HepG2 (cell line): ENCODE data around the gene SCART1. TPM values are rescaled to one million over a fixed set of nuclear protein-coding genes. Genes with fewer than 3 reads are reported as not detected.

Experiments used
- ATAC-seq: fragments of 200-7000 bp; cut with Tn5 transposase; 3 replicates; pipeline ENCODE4 v1.9.1; 2020; ENCODE audit warnings: mild to moderate bottlenecking, moderate library complexity
- BruUV-seq: library from RNA; stranded (reverse); fragments of 400-500 nt; replicated peaks from 2 replicates; lab custom pipeline; 2021; lab: Mats Ljungman, UMichigan
- CTCF ChIA-PET: fragments of 300-600 bp; formaldehyde crosslinking; extraction: SDS; loops from one replicate; lab custom pipeline; 2021; ENCODE audit warnings: low total read pairs, inconsistent platforms, low intra/inter-chr PET ratio; lab: Yijun Ruan, JAX
- POLR2A ChIA-PET: fragments of 350-600 bp; sonication (Branson Sonifier 250); formaldehyde crosslinking; loops from one replicate; lab custom pipeline; 2020; ENCODE audit warnings: antibody characterized with exemption, inconsistent platforms; lab: Yijun Ruan, JAX
- DNase-seq: peaks from one replicate; pipeline ENCODE4 v3.0.0-alpha.2; 2015; ENCODE audit warnings: low spot score
- FAIRE-seq: peaks from 3 replicates; lab custom pipeline; 2011; peaks lifted over from hg19 to GRCh38; lab: Jason Lieb, UNC
- H2AFZ ChIP-seq: one replicate; pipeline ENCODE4 v1.6.1; 2011; ENCODE audit warnings: low read length, inconsistent platforms
- H3K27ac ChIP-seq: fragments of 300-600 bp; 3 replicates; pipeline ENCODE4 v1.8.0; 2011; ENCODE audit warnings: mixed run types, mild to moderate bottlenecking, mixed read lengths, low read length, inconsistent platforms; ENCODE audit not compliant: insufficient read depth; ENCODE audit errors: extremely low read length
- H3K27me3 ChIP-seq, 2 experiments: fragments of 200-600 bp in 1 of 2; 2 replicates in 1 of 2; 3 replicates in 1 of 2; pipeline versions ENCODE4 v1.6.0 to v1.8.0; 2011; ENCODE audit warnings: low read length in 2 of 2, mild to moderate bottlenecking in 2 of 2, moderate library complexity in 2 of 2, inconsistent platforms in 1 of 2; ENCODE audit not compliant: insufficient read depth in 2 of 2, control insufficient read depth in 1 of 2
- H3K36me3 ChIP-seq, 2 experiments: fragments of 200-600 bp in 1 of 2; replicated peaks in 1 of 2; 2 replicates in 1 of 2; 3 replicates in 1 of 2; pipeline versions ENCODE4 v1.5.1 to v1.8.0; 2011; ENCODE audit warnings: low read length in 2 of 2, inconsistent platforms in 1 of 2; ENCODE audit not compliant: insufficient read depth in 2 of 2, control insufficient read depth in 1 of 2
- H3K4me1 ChIP-seq: 2 replicates; pipeline ENCODE4 v1.5.1; 2012; ENCODE audit warnings: low read length, inconsistent platforms; ENCODE audit not compliant: insufficient read depth
- H3K4me2 ChIP-seq: 2 replicates; pipeline ENCODE4 v1.6.0; 2011; ENCODE audit warnings: low read depth, low read length, inconsistent platforms
- H3K4me3 ChIP-seq, 3 experiments: fragments of 200-600 bp in 1 of 3; sonication (generic), shearing (Covaris generic) in 1 of 3; replicated peaks in 1 of 3; 2 replicates each; pipeline ENCODE4 v1.5.1; 2011 to 2016; ENCODE audit warnings: low read length in 3 of 3, inconsistent platforms in 2 of 3, low read depth in 2 of 3, mild to moderate bottlenecking in 2 of 3, control low read depth in 1 of 3, mixed read lengths in 1 of 3; ENCODE audit not compliant: insufficient read depth in 1 of 3
- H3K79me2 ChIP-seq: one replicate; pipeline ENCODE4 v1.6.1; 2011; ENCODE audit warnings: low read length, inconsistent platforms; ENCODE audit not compliant: insufficient read depth
- H3K9ac ChIP-seq: 2 replicates; pipeline ENCODE4 v1.6.0; 2011; ENCODE audit warnings: mild to moderate bottlenecking, low read depth, low read length, inconsistent platforms; ENCODE audit not compliant: insufficient read depth
- H3K9me3 ChIP-seq: 2 replicates; pipeline ENCODE4 v1.5.1; 2012; ENCODE audit warnings: mild to moderate bottlenecking, low read length
- H4K20me1 ChIP-seq: 2 replicates; pipeline ENCODE4 v1.6.0; 2011; ENCODE audit warnings: inconsistent platforms, mild to moderate bottlenecking, low read length, moderate library complexity; ENCODE audit not compliant: insufficient read depth
- ATF7 ChIP-seq, 2 experiments: fragments of 450-650 bp in 1 of 2; sonication (generic) in 1 of 2; formaldehyde crosslinking in 1 of 2; IDR thresholded peaks; 2 replicates each; pipeline versions ENCODE4 v1.4.0 to v1.6.1; 2016 to 2020; ENCODE audit warnings: antibody characterized with exemption in 1 of 2, mild to moderate bottlenecking in 1 of 2, missing genetic modification reagents in 1 of 2
- KDM1A ChIP-seq: IDR thresholded peaks from 2 replicates; pipeline ENCODE4 v1.6.1; 2016; ENCODE audit warnings: missing compliant biosample characterization
- ZBTB37 ChIP-seq: sonication (generic); formaldehyde crosslinking; IDR thresholded peaks from 2 replicates; pipeline ENCODE4 v1.4.0; 2020; ENCODE audit warnings: mild to moderate bottlenecking, missing genetic modification reagents
- ZNF160 ChIP-seq: sonication (generic); formaldehyde crosslinking; IDR thresholded peaks from 2 replicates; pipeline ENCODE4 v1.8.0; 2022; ENCODE audit warnings: mild to moderate bottlenecking, inconsistent platforms, missing genetic modification reagents
- ZNF367 ChIP-seq: sonication (generic); formaldehyde crosslinking; IDR thresholded peaks from 2 replicates; pipeline ENCODE4 v1.4.0; 2020; ENCODE audit warnings: missing genetic modification reagents, borderline replicate concordance
- ZNF775 ChIP-seq: sonication (generic); formaldehyde crosslinking; IDR thresholded peaks from 2 replicates; pipeline ENCODE4 v1.4.0; 2020; ENCODE audit warnings: missing genetic modification reagents, mild to moderate bottlenecking, moderate library complexity, borderline replicate concordance
- WGBS: methylation state at CpG from one replicate; pipeline ENCODE4 v1.1.6; 2017; ENCODE audit warnings: low lambda C conversion rate; 5-methylcytosine and 5-hydroxymethylcytosine counted together
- in situ Hi-C: cut with HindIII; loops from 2 replicates; pipeline ENCODE4 v1.10.0; 2017; ENCODE audit warnings: low pct_unique_long_range_greater_than_20kb; ENCODE audit not compliant: extremely low pct_ligation_motif_present
- intact Hi-C: fragments of 100-400 bp; cut with micrococcal nuclease; formaldehyde crosslinking; loops from one replicate; pipeline ENCODE4 v1.10.0; 2022; ENCODE audit not compliant: unreplicated experiment
- polyA plus RNA-seq, 8 experiments: library from polyadenylated mRNA; depleted of rRNA in 3 of 8; stranded (reverse) in 7 of 8; unstranded in 1 of 8; fragments of >200 nt; fragmentation: Illumina TruSeq in 4 of 8; extraction: Trizol in 4 of 8; gene quantifications; 2 replicates each; pipeline versions ENCODE4 v1.2.1 to v1.2.3, GENCODE V29; 2011 to 2016; ENCODE audit warnings: low read depth in 4 of 8, missing spikeins in 1 of 8, mixed read lengths in 1 of 8; ENCODE audit not compliant: insufficient read depth in 1 of 8
- total RNA-seq, 5 experiments: library from RNA; depleted of rRNA; stranded (reverse); fragments of >200 nt; fragmentation: Illumina TruSeq; extraction: Trizol; gene quantifications; 2 replicates each; pipeline ENCODE4 v1.2.3, GENCODE V29; 2016; ENCODE audit warnings: low read depth in 1 of 5
- TF ChIP-seq, protein P1 (sequence below): sonication (generic); formaldehyde crosslinking; IDR thresholded peaks from 2 replicates; pipeline ENCODE4 v1.5.1; 2020; ENCODE audit warnings: mild to moderate bottlenecking, missing genetic modification reagents, borderline replicate concordance
- TF ChIP-seq, protein P2 (sequence below): sonication (generic); formaldehyde crosslinking; conservative IDR thresholded peaks from 2 replicates; pipeline ENCODE4 v1.4.0; 2020; ENCODE audit warnings: missing genetic modification reagents

Gene SCART1
- total and polyA plus RNA-seq, 2 of the 13 experiments (the other 11 are each of a cell fraction or from before 2014, with no cell fraction given): 0.46 to 1.1 TPM

GRCh38 chr10:133411523-133412380 lies 42.0 kb upstream of the SCART1 start:
- TF ChIP-seq KDM1A (CRISPR knock-in tag) (no peak), ZNF367 (CRISPR knock-in tag) (no peak), ZNF160 (CRISPR knock-in tag) (peak; percentile 99), ATF7 (IDR thresholded peaks at IDR 0.05) (peak; percentile 76), ATF7 (CRISPR knock-in tag; IDR thresholded peaks at IDR 0.05) (no peak), ZNF775 (no peak), ZBTB37 (CRISPR knock-in tag) (no peak)
- TF ChIP-seq, protein P1, sequence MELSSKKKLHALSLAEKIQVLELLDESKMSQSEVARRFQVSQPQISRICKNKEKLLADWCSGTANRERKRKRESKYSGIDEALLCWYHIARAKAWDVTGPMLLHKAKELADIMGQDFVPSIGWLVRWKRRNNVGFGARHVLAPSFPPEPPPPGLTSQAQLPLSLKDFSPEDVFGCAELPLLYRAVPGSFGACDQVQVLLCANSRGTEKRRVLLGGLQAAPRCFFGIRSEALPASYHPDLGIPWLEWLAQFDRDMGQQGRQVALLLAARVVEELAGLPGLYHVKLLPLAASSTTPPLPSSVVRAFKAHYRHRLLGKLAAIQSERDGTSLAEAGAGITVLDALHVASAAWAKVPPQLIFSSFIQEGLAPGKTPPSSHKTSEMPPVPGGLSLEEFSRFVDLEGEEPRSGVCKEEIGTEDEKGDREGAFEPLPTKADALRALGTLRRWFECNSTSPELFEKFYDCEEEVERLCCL (CRISPR knock-in tag): no peak
- TF ChIP-seq, protein P2, sequence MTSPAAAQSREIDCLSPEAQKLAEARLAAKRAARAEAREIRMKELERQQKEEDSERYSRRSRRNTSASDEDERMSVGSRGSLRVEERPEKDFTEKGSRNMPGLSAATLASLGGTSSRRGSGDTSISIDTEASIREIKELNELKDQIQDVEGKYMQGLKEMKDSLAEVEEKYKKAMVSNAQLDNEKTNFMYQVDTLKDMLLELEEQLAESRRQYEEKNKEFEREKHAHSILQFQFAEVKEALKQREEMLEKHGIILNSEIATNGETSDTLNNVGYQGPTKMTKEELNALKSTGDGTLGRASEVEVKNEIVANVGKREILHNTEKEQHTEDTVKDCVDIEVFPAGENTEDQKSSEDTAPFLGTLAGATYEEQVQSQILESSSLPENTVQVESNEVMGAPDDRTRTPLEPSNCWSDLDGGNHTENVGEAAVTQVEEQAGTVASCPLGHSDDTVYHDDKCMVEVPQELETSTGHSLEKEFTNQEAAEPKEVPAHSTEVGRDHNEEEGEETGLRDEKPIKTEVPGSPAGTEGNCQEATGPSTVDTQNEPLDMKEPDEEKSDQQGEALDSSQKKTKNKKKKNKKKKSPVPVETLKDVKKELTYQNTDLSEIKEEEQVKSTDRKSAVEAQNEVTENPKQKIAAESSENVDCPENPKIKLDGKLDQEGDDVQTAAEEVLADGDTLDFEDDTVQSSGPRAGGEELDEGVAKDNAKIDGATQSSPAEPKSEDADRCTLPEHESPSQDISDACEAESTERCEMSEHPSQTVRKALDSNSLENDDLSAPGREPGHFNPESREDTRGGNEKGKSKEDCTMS (CRISPR knock-in tag): no peak
- DNase-seq (no peak), ATAC-seq (no peak), FAIRE-seq (no peak)
- peaks cover 19% of the 10 kb centered on the region for H3K9me3 ChIP-seq
- no peaks in the 10 kb centered on the region for H4K20me1 ChIP-seq
- intact Hi-C loops: no loop called here
- in situ Hi-C loops: no loop called here
- POLR2A ChIA-PET: no interaction called here
- H3K36me3 ChIP-seq: peaks cover 4 to 54% of the 10 kb centered on the region in 2 experiments
- BruUV-seq: no TSS peak
- H3K27me3 ChIP-seq: no peaks in the 10 kb centered on the region
- CTCF ChIA-PET: no interaction called here
- H3K9ac ChIP-seq: no peak overlapping the region
- H2AFZ ChIP-seq: no peak overlapping the region
- no peak overlapping the region for H3K27ac ChIP-seq
- H3K4me1 ChIP-seq: no peaks in the 10 kb centered on the region
- H3K4me2 ChIP-seq: no peak overlapping the region
- H3K4me3 ChIP-seq: no peak overlapping the region
- peaks cover 35% of the 10 kb centered on the region for H3K79me2 ChIP-seq
- 97% methylated on average over 7 of the region's 7 CpGs for WGBS
